Measurements from ENCODE around the gene HOXA3. TPM values are rescaled to one million over a fixed set of nuclear protein-coding genes. Genes with fewer than 3 reads are reported as not detected.

HOXA3 gene
- total RNA-seq, 4 donors from 2014 or later = 4.9 to 20.2 (median 13.2) TPM

DNA sequence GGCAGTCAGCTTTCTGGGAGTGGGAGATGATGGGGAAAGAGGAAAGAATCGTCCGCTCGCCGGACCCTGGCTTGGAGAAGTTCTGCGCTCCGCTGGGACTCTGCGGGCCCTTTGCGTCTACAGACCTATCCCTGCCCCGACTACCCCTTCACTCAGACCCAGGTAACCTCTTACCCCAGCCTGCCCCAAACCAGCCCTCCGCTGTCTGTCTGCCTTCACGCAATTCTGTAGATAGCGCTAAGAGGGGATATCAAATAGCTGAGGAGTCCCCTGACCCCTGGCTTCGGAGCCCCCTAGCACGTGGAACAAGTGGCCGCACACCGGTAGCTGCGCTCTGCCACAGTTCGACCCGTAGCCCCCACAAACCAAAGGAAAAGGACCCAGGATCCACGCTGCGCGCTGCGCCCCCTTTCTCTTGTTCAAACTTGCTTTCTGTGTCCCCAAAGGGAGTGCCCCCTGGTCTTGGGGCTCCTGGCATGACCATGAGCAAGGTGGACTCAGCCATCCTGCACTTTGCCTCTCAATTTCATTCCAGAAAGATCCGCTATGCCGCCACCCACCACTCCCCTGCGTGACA is 28.8 kb downstream of the HOXA3 start:
- H3K4me3 ChIP-seq (ENCODE audit: low read depth, poor library complexity, severe bottlenecking) = no peak overlapping the region
- peak in 1 of 2 donors; percentile 79 for DNase-seq (ENCODE audit: low spot score in 2 of 2)
- WGBS, 2 donors = 86 to 90% methylated on average over 26 of the region's 26 CpGs
- intact Hi-C loops (cut with DNase I; ENCODE audit: low total_unique reads) = loop anchor here (5.0 kb wide), 1 partner anchor 1589 kb away; no protein-coding TSS in a partner anchor
- no peak for TF ChIP-seq POLR2A (IDR thresholded peaks at IDR 0.05)
- no peak for TF ChIP-seq CTCF (IDR thresholded peaks at IDR 0.05)

DNA sequence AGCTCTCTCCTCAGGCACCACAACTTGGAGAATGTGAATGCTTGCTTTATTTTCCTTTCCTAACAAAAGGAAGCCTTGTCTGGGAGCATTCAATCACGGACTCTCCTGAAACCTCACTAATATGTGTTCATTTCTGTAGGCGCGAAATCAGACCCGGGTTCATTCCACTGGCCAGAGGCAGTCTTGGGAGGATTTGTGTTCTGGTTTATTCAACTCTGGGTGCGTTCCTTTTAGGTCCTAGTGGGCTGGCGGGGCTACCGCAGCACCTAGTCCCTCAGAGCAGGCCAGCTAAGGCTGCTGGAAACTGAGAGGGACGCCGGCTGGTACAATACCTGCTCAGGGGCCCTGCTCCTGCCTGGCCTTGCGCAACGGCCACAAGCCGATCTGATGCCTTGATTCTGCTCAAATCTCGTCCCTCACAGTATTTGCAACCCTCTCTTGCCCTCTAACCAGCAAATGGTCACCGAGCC is 29.3 kb downstream of the HOXA3 start:
- TF ChIP-seq CTCF (IDR thresholded peaks at IDR 0.05) = no peak
- TF ChIP-seq POLR2A (IDR thresholded peaks at IDR 0.05) = no peak
- WGBS, 2 donors = 68 to 82% methylated on average over 14 of the region's 14 CpGs
- H3K4me3 ChIP-seq (ENCODE audit: low read depth, poor library complexity, severe bottlenecking) = no peak overlapping the region
- intact Hi-C loops (cut with DNase I; ENCODE audit: low total_unique reads) = loop anchor here (5.0 kb wide), 1 partner anchor 1589 kb away; no protein-coding TSS in a partner anchor
- DNase-seq (ENCODE audit: low spot score in 2 of 2) = peak in 1 of 2 donors; percentile 52

- H3K4me3 ChIP-seq (ENCODE audit: low read depth, poor library complexity, severe bottlenecking) = no peak overlapping the region
- intact Hi-C loops (cut with DNase I; ENCODE audit: low total_unique reads) = loop anchor here (5.0 kb wide), 1 partner anchor 1590 kb away; no protein-coding TSS in a partner anchor
- TF ChIP-seq POLR2A (IDR thresholded peaks at IDR 0.05) (no peak), CTCF (IDR thresholded peaks at IDR 0.05) (no peak)
- DNase-seq (ENCODE audit: low spot score in 2 of 2) = peak in 1 of 2 donors; percentile 78
- WGBS, 2 donors = 87 to 91% methylated on average over 42 of the region's 42 CpGs
These were observed 30.1 kb downstream of the HOXA3 start for GRCh38 chr7:27122077-27122910.

DNA sequence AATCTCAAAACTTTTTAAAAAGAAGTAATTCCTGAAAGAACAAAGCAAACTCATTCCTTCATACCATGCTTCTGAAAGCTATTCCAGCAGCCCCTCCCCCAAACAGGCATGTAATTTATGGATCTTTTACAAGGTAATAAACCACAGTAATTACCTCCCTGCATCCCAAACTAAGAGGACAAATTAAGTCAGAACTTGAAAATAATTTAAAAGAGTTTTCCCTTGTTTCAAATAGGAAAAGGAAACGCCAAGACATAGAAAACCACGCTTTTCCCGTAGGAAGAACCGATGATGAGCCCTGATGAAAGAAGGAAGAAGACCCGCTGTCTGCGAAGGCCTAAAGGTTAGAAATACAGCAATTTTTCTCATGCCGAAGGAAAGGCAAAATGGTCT is 30.7 kb downstream of the HOXA3 start:
- TF ChIP-seq POLR2A (IDR thresholded peaks at IDR 0.05) (no peak), CTCF (IDR thresholded peaks at IDR 0.05) (no peak)
- DNase-seq (ENCODE audit: low spot score in 2 of 2) = no peak
- 94 to 95% methylated on average over 7 of the region's 7 CpGs for WGBS, 2 donors
- intact Hi-C loops (cut with DNase I; ENCODE audit: low total_unique reads) = loop anchor here (5.0 kb wide), 1 partner anchor 1591 kb away; no protein-coding TSS in a partner anchor
- no peak overlapping the region for H3K4me3 ChIP-seq (ENCODE audit: low read depth, poor library complexity, severe bottlenecking)

DNA sequence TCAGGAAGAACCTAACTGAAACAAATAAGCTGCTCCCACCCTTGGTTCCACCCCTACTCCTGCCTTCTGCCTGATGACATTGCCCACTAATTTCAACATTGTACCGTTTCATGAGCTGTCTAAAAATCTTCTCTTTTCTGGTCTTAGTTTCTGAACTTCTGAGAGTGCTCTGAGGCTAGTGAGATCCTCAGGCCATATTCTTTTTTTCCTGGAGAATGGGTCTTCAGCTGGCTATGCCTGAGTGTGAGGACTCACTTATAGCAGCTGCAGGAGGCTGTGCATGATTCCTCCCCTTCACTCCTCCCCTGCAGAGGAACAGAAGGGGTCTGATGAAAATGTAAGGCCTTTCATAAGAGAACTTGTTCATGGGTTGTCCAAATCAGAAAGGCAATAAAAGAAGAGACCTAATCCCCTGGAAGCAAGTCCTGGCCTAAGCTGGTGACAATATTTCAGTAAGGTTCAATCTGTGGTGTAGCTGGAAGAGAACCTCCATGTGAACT is 32.9 kb downstream of the HOXA3 start:
- TF ChIP-seq CTCF (IDR thresholded peaks at IDR 0.05) (no peak), POLR2A (IDR thresholded peaks at IDR 0.05) (no peak)
- intact Hi-C loops (cut with DNase I; ENCODE audit: low total_unique reads) = no loop called here
- WGBS, 2 donors = 79 to 100% methylated on average over 1 of the region's 1 CpG
- no peak for DNase-seq (ENCODE audit: low spot score in 2 of 2)
- no peak overlapping the region for H3K4me3 ChIP-seq (ENCODE audit: low read depth, poor library complexity, severe bottlenecking)

All from lower leg skin (tissue), 4 donors.